Gastroesophageal sphincter (tissue), 3 donors: ENCODE results near the gene SIGLEC15.

Experiments used
- CTCF ChIP-seq, 4 experiments: fragments of 200-600 bp in 2 of 4; fragments of 450-650 bp in 2 of 4; sonication (generic) in 1 of 4; IDR thresholded peaks; one replicate each; pipeline ENCODE4 v1.5.1; 2017 to 2019; ENCODE audit warnings: antibody characterized with exemption in 4 of 4, mild to moderate bottlenecking in 2 of 4, moderate library complexity in 2 of 4
- POLR2A ChIP-seq, 2 donors: fragments of 450-650 bp; IDR thresholded peaks; one replicate each; pipeline ENCODE4 v1.6.1; 2017; ENCODE audit warnings: antibody characterized with exemption in 2 of 2, mild to moderate bottlenecking in 2 of 2, moderate library complexity in 1 of 2
- POLR2AphosphoS5 ChIP-seq: sonication (generic); formaldehyde crosslinking; IDR thresholded peaks from one replicate; pipeline ENCODE4 v1.6.1; 2017; ENCODE audit warnings: antibody characterized with exemption

- TF ChIP-seq CTCF (IDR thresholded peaks at IDR 0.05) (no peak), POLR2A (IDR thresholded peaks at IDR 0.05) (no peak), POLR2AphosphoS5 (no peak)
These were observed 3.8 kb upstream of the SIGLEC15 start for GRCh38 chr18:45821711-45822110.
